ENCODE results near the gene NPFF. TPM values are rescaled to one million over a fixed set of nuclear protein-coding genes. Genes with fewer than 3 reads are reported as not detected.

NPFF gene
- total and polyA plus RNA-seq, 2 experiments from 2014 or later: not detected

GRCh38 chr12:53499266-53500141 is 7.8 kb downstream of the NPFF start, which contains the start of gene MAP3K12:
MAP3K12 (minus strand) TSS chr12:53499458; CDS start chr12:53487391, 12,067 bp downstream.
- TF ChIP-seq EZH2 (IDR thresholded peaks at IDR 0.05; ENCODE audit: insufficient read depth, poor library complexity, severe bottlenecking): no peak
- no peaks in the 10 kb centered on the region for H3K9me3 ChIP-seq (ENCODE audit: low read depth)
- H3K4me2 ChIP-seq (ENCODE audit: unreplicated experiment): peak within 1 kb of the TSS; percentile 91
- H4K20me1 ChIP-seq (ENCODE audit: insufficient read depth): no peaks in the 10 kb centered on the region
- 1% methylated on average over 19 to 40 of the region's 51 CpGs for WGBS, 2 experiments (ENCODE audit: low coverage in 1 of 2, low lambda C conversion rate in 2 of 2, missing lambda C conversion rate in 2 of 2)
- H3K79me2 ChIP-seq (ENCODE audit: insufficient read depth): peaks cover 62% of the 10 kb centered on the region
- H3K36me3 ChIP-seq (ENCODE audit: low read depth): no peaks in the 10 kb centered on the region
- peak; percentile 85 for DNase-seq
- H3F3A ChIP-seq (ENCODE audit: insufficient read depth): peaks cover 21% of the 10 kb centered on the region
- no peaks in the 10 kb centered on the region for H3K27me3 ChIP-seq (replicated peaks; ENCODE audit: insufficient read depth)
- no peaks in the 10 kb centered on the region for H3K9me2 ChIP-seq (ENCODE audit: insufficient read depth)
- peaks cover 33% of the 10 kb centered on the region for H3K4me1 ChIP-seq (ENCODE audit: insufficient read depth)
- H3K27ac ChIP-seq: peak within 1 kb of the TSS; percentile 99
- peak within 1 kb of the TSS; percentile 81 for H3K4me3 ChIP-seq
- in situ Hi-C loops (cut with MboI): no loop called here
- peak within 1 kb of the TSS; percentile 70 for H2AFZ ChIP-seq
- peak within 1 kb of the TSS; percentile 95 for H3K9ac ChIP-seq

DNA sequence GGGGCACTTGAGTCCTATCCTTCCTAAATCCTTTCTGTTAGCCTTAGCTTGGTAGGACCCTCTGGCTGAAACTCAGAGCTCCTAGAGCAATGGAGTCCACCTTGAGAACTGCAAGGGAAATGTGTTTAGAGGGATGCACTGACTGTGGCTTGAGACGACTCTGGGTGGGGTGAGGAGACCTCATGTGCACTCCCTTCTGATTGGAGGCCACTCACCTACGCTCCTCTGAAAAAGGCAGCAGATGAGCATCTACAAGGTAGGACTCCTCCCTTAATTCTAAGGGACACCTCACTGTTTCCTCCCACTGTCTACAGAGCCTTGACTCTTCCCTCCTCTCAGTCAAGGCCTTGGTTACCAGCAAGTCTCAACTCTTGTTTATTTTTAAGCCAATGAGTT is 9.1 kb downstream of the NPFF start:
- in situ Hi-C loops (cut with MboI): no loop called here
- Histone ChIP-seq H3K79me2 (ENCODE audit: insufficient read depth) (peaks cover 63% of the 10 kb centered on the region), H3K27ac (no peak overlapping the region), H3K9me2 (ENCODE audit: insufficient read depth) (no peaks in the 10 kb centered on the region), H3F3A (ENCODE audit: insufficient read depth) (peaks cover 20% of the 10 kb centered on the region), H3K36me3 (ENCODE audit: low read depth) (no peaks in the 10 kb centered on the region), H3K27me3 (replicated peaks; ENCODE audit: insufficient read depth) (no peaks in the 10 kb centered on the region), H4K20me1 (ENCODE audit: insufficient read depth) (no peaks in the 10 kb centered on the region), H3K9ac (0 out of 2 replicates have a peak overlapping the region, but pooled peaks have one; percentile 95), H2AFZ (no peak overlapping the region), H3K4me1 (ENCODE audit: insufficient read depth) (peaks cover 40% of the 10 kb centered on the region), H3K9me3 (ENCODE audit: low read depth) (no peaks in the 10 kb centered on the region), H3K4me3 (peak overlapping the region; percentile 81), H3K4me2 (ENCODE audit: unreplicated experiment) (peak overlapping the region; percentile 91)
- DNase-seq: no peak
- TF ChIP-seq EZH2 (IDR thresholded peaks at IDR 0.05; ENCODE audit: insufficient read depth, poor library complexity, severe bottlenecking) (no peak), EZH2phosphoT487 (IDR thresholded peaks at IDR 0.05; ENCODE audit: insufficient read depth, low read depth) (no peak)
- WGBS, 2 experiments (ENCODE audit: low coverage in 1 of 2, low lambda C conversion rate in 2 of 2, missing lambda C conversion rate in 2 of 2): 69 to 81% methylated on average over 2 of the region's 2 CpGs

DNA sequence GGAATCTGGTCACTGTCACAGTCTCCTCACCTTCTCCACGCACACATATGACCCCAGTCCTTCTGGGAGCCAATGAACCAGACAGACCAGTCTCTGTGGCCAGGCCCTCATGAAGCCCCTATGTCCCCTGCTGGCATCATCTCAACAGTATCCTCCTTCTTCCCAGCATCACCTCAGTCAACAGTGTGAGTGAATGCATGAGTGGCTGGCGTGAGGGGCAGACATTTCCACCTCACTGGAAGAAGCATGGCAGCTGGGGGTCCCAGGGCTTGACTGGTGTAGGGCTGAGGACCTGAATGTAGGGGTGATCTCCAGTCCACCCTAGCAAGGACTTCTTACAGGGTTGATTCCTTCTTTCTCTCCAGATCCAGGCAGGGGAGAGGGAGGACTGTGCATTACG is 9.8 kb downstream of the NPFF start:
- DNase-seq: no peak
- no peaks in the 10 kb centered on the region for H3K36me3 ChIP-seq (ENCODE audit: low read depth)
- no peaks in the 10 kb centered on the region for H4K20me1 ChIP-seq (ENCODE audit: insufficient read depth)
- H3K4me1 ChIP-seq (ENCODE audit: insufficient read depth): peaks cover 40% of the 10 kb centered on the region
- no peak overlapping the region for H2AFZ ChIP-seq
- no peak overlapping the region for H3K27ac ChIP-seq
- H3K9ac ChIP-seq: no peak overlapping the region
- peaks cover 56% of the 10 kb centered on the region for H3K79me2 ChIP-seq (ENCODE audit: insufficient read depth)
- H3F3A ChIP-seq (ENCODE audit: insufficient read depth): peaks cover 20% of the 10 kb centered on the region
- 85% methylated on average over 3 of the region's 3 CpGs for WGBS, 2 experiments (ENCODE audit: low coverage in 1 of 2, low lambda C conversion rate in 2 of 2, missing lambda C conversion rate in 2 of 2)
- no peaks in the 10 kb centered on the region for H3K9me3 ChIP-seq (ENCODE audit: low read depth)
- TF ChIP-seq EZH2phosphoT487 (IDR thresholded peaks at IDR 0.05; ENCODE audit: insufficient read depth, low read depth) (no peak), EZH2 (IDR thresholded peaks at IDR 0.05; ENCODE audit: insufficient read depth, poor library complexity, severe bottlenecking) (no peak)
- no peak overlapping the region for H3K4me3 ChIP-seq
- in situ Hi-C loops (cut with MboI): no loop called here
- H3K27me3 ChIP-seq (replicated peaks; ENCODE audit: insufficient read depth): no peaks in the 10 kb centered on the region
- H3K9me2 ChIP-seq (ENCODE audit: insufficient read depth): no peaks in the 10 kb centered on the region
- no peak overlapping the region for H3K4me2 ChIP-seq (ENCODE audit: unreplicated experiment)

GRCh38 chr12:53496752-53497032 is 10.6 kb downstream of the NPFF start:
- no peak overlapping the region for H3K27ac ChIP-seq
- H4K20me1 ChIP-seq (ENCODE audit: insufficient read depth): no peaks in the 10 kb centered on the region
- H3K4me1 ChIP-seq (ENCODE audit: insufficient read depth): peaks cover 32% of the 10 kb centered on the region
- H3K27me3 ChIP-seq (replicated peaks; ENCODE audit: insufficient read depth): no peaks in the 10 kb centered on the region
- in situ Hi-C loops (cut with MboI): no loop called here
- peaks cover 20% of the 10 kb centered on the region for H3F3A ChIP-seq (ENCODE audit: insufficient read depth)
- H3K9ac ChIP-seq: peak overlapping the region; percentile 11; the same call in 1 of the 2 replicates
- H3K9me3 ChIP-seq (ENCODE audit: low read depth): no peaks in the 10 kb centered on the region
- 90 to 100% methylated on average over 1 of the region's 1 CpG for WGBS, 2 experiments (ENCODE audit: low coverage in 1 of 2, low lambda C conversion rate in 2 of 2, missing lambda C conversion rate in 2 of 2)
- peak overlapping the region; percentile 38 for H3K4me3 ChIP-seq
- no peak for DNase-seq
- no peaks in the 10 kb centered on the region for H3K9me2 ChIP-seq (ENCODE audit: insufficient read depth)
- H2AFZ ChIP-seq: no peak overlapping the region
- no peak for TF ChIP-seq EZH2 (IDR thresholded peaks at IDR 0.05; ENCODE audit: insufficient read depth, poor library complexity, severe bottlenecking)
- TF ChIP-seq EZH2phosphoT487 (IDR thresholded peaks at IDR 0.05; ENCODE audit: insufficient read depth, low read depth): no peak
- no peaks in the 10 kb centered on the region for H3K36me3 ChIP-seq (ENCODE audit: low read depth)
- peak overlapping the region; percentile 39 for H3K4me2 ChIP-seq (ENCODE audit: unreplicated experiment)
- peaks cover 56% of the 10 kb centered on the region for H3K79me2 ChIP-seq (ENCODE audit: insufficient read depth)

Data from GM23248 (cell line).